GM19463 (cell line): ENCODE measurements around the gene CLEC2D.
"Not testable (repeated sequence)": the region's sequence is repeated elsewhere in the genome, so short reads cannot be mapped to it uniquely, and the experiment has no call there.

Source experiments
- ATAC-seq: cut with Tn5 transposase; IDR thresholded peaks from one replicate; pipeline ENCODE4 v1.9.1; 2021; ENCODE audit warnings: mild to moderate bottlenecking, moderate library complexity; ENCODE audit not compliant: unreplicated experiment

The CLEC2D gene

GRCh38 chr12:9651265-9651729, 18.2 kb upstream of the CLEC2D start:
- no peak for ATAC-seq

GRCh38 chr12:9660046-9660445, 9.5 kb upstream of the CLEC2D start:
- no peak for ATAC-seq

GRCh38 chr12:9661720-9662119, 7.8 kb upstream of the CLEC2D start:
- no peak for ATAC-seq

GRCh38 chr12:9662488-9662887, 7.0 kb upstream of the CLEC2D start:
- ATAC-seq: no peak

- peak; percentile 44 for ATAC-seq
Observed at GRCh38 chr12:9667403-9668160, 1.9 kb upstream of the CLEC2D start.

GRCh38 chr12:9668161-9669018, 1.1 kb upstream of the CLEC2D start:
- ATAC-seq: no peak

GRCh38 chr12:9669019-9669326, 540 bp upstream of the CLEC2D start:
- no peak for ATAC-seq

GRCh38 chr12:9672340-9672739, 2.8 kb downstream of the CLEC2D start:
- not testable (repeated sequence) for ATAC-seq

- peak; percentile 36 for ATAC-seq
Observed at GRCh38 chr12:9673404-9674225, 4.1 kb downstream of the CLEC2D start.

- ATAC-seq: peak; percentile 17
Observed at GRCh38 chr12:9674226-9674590, 4.7 kb downstream of the CLEC2D start.

GRCh38 chr12:9682508-9682907, 13.0 kb downstream of the CLEC2D start:
- not testable (repeated sequence) for ATAC-seq

GRCh38 chr12:9682949-9683348, 13.4 kb downstream of the CLEC2D start:
- ATAC-seq: not testable (repeated sequence)

- ATAC-seq: not testable (repeated sequence)
Observed at GRCh38 chr12:9685366-9685765, 15.9 kb downstream of the CLEC2D start.

GRCh38 chr12:9685915-9686314, 16.4 kb downstream of the CLEC2D start:
- ATAC-seq: no peak

GRCh38 chr12:9687228-9687627, 17.7 kb downstream of the CLEC2D start:
- no peak for ATAC-seq

- ATAC-seq: no peak
Observed at GRCh38 chr12:9692909-9693308, 23.4 kb downstream of the CLEC2D start.

- no peak for ATAC-seq
Observed at GRCh38 chr12:9694241-9694640, 24.7 kb downstream of the CLEC2D start.

- ATAC-seq: not testable (repeated sequence)
Observed at GRCh38 chr12:9695150-9695549, 25.6 kb downstream of the CLEC2D start.

- ATAC-seq: not testable (repeated sequence)
Observed at GRCh38 chr12:9695661-9696060, 26.1 kb downstream of the CLEC2D start.

- no peak for ATAC-seq
Observed at GRCh38 chr12:9697619-9698018, 28.1 kb downstream of the CLEC2D start.

GRCh38 chr12:9698681-9699080, 29.2 kb downstream of the CLEC2D start:
- no peak for ATAC-seq
